Activated naive CD8-positive, alpha-beta T cell treated with anti-CD3 and anti-CD28 coated beads for 36 hours (primary cell): ENCODE data around the gene RNPEP. TPM values are rescaled to one million over a fixed set of nuclear protein-coding genes. Genes with fewer than 3 reads are reported as not detected.

Experiments
- total RNA-seq, 2 experiments: library from RNA; stranded (reverse); gene quantifications; one replicate each; pipeline ENCODE4 v1.2.3, GENCODE V29; 2021

Gene RNPEP
- total RNA-seq, 2 experiments from 2014 or later, result 33.1 to 34.0 TPM

Other genes with a start within 250 kb of the RNPEP start
- 10 to 100 TPM; 69.2 to 69.4 TPM for gene IPO9, start 153.5 kb upstream of the RNPEP start, total RNA-seq
- not detected for gene SHISA4, start 93.8 kb upstream of the RNPEP start, total RNA-seq
- not detected for gene LMOD1, start 36.1 kb upstream of the RNPEP start, total RNA-seq
- gene TIMM17A, start 27.1 kb upstream of the RNPEP start, total RNA-seq, result 100 to 1,000 TPM; 116 to 120 TPM
- under 1 TPM in 1 of 2 experiments, not detected in 1; 0.30 TPM for gene ELF3, start 27.9 kb downstream of the RNPEP start, total RNA-seq
- not detected for gene GPR37L1, start 140.3 kb downstream of the RNPEP start, total RNA-seq
- 10 to 100 TPM; 23.4 to 27.8 TPM for gene ARL8A, start 162.1 kb downstream of the RNPEP start, total RNA-seq
- 100 to 1,000 TPM; 317 to 329 TPM for gene PTPN7, start 178.0 kb downstream of the RNPEP start, total RNA-seq
- gene LGR6, start 211.2 kb downstream of the RNPEP start, total RNA-seq, result under 1 TPM; 0.06 to 0.22 TPM